Stimulated activated CD4-positive, alpha-beta T cell treated with anti-CD3 and anti-CD28 coated beads, Interleukin-4, amount 100 ng/mL, for 48 hours (primary cell): ENCODE data around the gene MFF.
"Not testable (repeated sequence)": the region's sequence is repeated elsewhere in the genome, so short reads cannot be mapped to it uniquely, and the experiment has no call there.

Experiments
- DNase-seq, 2 donors: peaks; one replicate each; pipeline ENCODE4 v3.0.0-alpha.2; 2020; ENCODE audit warnings: low read depth in 2 of 2

The MFF gene

GRCh38 chr2:227377467-227378351 lies 52.7 kb downstream of the MFF start:
- no peak for DNase-seq

GRCh38 chr2:227378371-227378782 lies 53.3 kb downstream of the MFF start:
- no peak for DNase-seq

GRCh38 chr2:227379095-227379494 lies 54.0 kb downstream of the MFF start, which contains the start of gene TM4SF20:
TM4SF20 (minus strand) TSS chr2:227379306; CDS start chr2:227379268, 38 bp downstream.
- no peak for DNase-seq

- not testable (repeated sequence) for DNase-seq
Observed at GRCh38 chr2:227382241-227382835, 57.3 kb downstream of the MFF start.

- no peak for DNase-seq
Observed at GRCh38 chr2:227383686-227384085, 58.6 kb downstream of the MFF start.

- DNase-seq: no peak
Observed at GRCh38 chr2:227386630-227387029, 61.6 kb downstream of the MFF start.

- not testable (repeated sequence) for DNase-seq
Observed at GRCh38 chr2:227387583-227387982, 62.5 kb downstream of the MFF start, which contains the start of gene SCYGR1. SCYGR1 (minus strand) TSS chr2:227387949; CDS start chr2:227387949, 0 bp downstream.

- no peak for DNase-seq
Observed at GRCh38 chr2:227388537-227389011, 63.5 kb downstream of the MFF start.

- no peak for DNase-seq
Observed at GRCh38 chr2:227389231-227389630, 64.2 kb downstream of the MFF start.

GRCh38 chr2:227389661-227390060 lies 64.6 kb downstream of the MFF start:
- DNase-seq: no peak

GRCh38 chr2:227390468-227391256 lies 65.6 kb downstream of the MFF start:
- no peak for DNase-seq

GRCh38 chr2:227394401-227394800 lies 69.3 kb downstream of the MFF start:
- DNase-seq: no peak

- no peak for DNase-seq
Observed at GRCh38 chr2:227395556-227395955, 70.5 kb downstream of the MFF start.

GRCh38 chr2:227397562-227397961 lies 72.5 kb downstream of the MFF start:
- no peak for DNase-seq

GRCh38 chr2:227398684-227399670 lies 73.9 kb downstream of the MFF start:
- DNase-seq: no peak

- DNase-seq: no peak
Observed at GRCh38 chr2:227401550-227401949, 76.5 kb downstream of the MFF start.

GRCh38 chr2:227402321-227402720 lies 77.3 kb downstream of the MFF start:
- DNase-seq: no peak

GRCh38 chr2:227402959-227403358 lies 77.9 kb downstream of the MFF start:
- DNase-seq: no peak

GRCh38 chr2:227404585-227405271 lies 79.7 kb downstream of the MFF start:
- no peak for DNase-seq
